ENCODE data around the gene TSC22D2. TPM values are rescaled to one million over a fixed set of nuclear protein-coding genes. Genes with fewer than 3 reads are reported as not detected.

TSC22D2 gene
- total RNA-seq, 1 donor from 2014 or later = 116 TPM

DNA sequence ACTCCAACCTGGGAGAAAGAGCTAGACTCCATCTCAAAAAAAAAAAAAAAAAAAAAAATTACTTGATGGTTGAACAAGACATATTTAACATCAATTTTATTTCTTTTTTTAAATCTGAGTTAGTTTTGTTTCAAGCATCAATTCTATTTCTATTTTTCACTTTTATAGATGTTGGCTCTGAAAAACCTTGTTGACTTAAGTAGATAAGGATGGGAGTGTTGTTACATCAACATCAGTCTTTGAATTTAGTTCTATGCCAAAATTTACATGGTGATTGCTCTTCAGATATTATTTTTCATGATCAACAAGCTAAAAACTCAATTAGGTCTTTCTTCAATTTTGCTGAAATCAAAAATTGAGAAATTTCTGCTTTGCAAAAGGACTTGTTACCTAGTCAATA, 71.3 kb downstream of the TSC22D2 start:
- TF ChIP-seq EZH2 (IDR thresholded peaks at IDR 0.05; ENCODE audit: insufficient read depth, low read length) = no peak
- TF ChIP-seq, protein P1, sequence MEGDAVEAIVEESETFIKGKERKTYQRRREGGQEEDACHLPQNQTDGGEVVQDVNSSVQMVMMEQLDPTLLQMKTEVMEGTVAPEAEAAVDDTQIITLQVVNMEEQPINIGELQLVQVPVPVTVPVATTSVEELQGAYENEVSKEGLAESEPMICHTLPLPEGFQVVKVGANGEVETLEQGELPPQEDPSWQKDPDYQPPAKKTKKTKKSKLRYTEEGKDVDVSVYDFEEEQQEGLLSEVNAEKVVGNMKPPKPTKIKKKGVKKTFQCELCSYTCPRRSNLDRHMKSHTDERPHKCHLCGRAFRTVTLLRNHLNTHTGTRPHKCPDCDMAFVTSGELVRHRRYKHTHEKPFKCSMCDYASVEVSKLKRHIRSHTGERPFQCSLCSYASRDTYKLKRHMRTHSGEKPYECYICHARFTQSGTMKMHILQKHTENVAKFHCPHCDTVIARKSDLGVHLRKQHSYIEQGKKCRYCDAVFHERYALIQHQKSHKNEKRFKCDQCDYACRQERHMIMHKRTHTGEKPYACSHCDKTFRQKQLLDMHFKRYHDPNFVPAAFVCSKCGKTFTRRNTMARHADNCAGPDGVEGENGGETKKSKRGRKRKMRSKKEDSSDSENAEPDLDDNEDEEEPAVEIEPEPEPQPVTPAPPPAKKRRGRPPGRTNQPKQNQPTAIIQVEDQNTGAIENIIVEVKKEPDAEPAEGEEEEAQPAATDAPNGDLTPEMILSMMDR (IDR thresholded peaks at IDR 0.05; ENCODE audit: insufficient read depth, low read depth, low read length) = no peak
- DNase-seq (ENCODE audit: low read depth) (no peak), FAIRE-seq (no peak)
- Histone ChIP-seq H3K27me3 (ENCODE audit: insufficient read depth, low read length) (no peaks in the 10 kb centered on the region), H3K27ac (ENCODE audit: low read depth, low read length) (no peak overlapping the region), H3K4me3 (ENCODE audit: insufficient read depth, low read depth, low read length) (no peak overlapping the region), H3K4me2 (ENCODE audit: low read length) (no peak overlapping the region), H4K20me1 (ENCODE audit: insufficient read depth, low read length) (no peaks in the 10 kb centered on the region), H3K4me1 (ENCODE audit: insufficient read depth, low read length) (no peaks in the 10 kb centered on the region), H3K79me2 (ENCODE audit: insufficient read depth, low read length) (no peaks in the 10 kb centered on the region), H2AFZ (ENCODE audit: low read depth, low read length) (no peak overlapping the region), H3K9me3 (ENCODE audit: insufficient read depth, low read depth, low read length) (no peaks in the 10 kb centered on the region), H3K36me3 (ENCODE audit: insufficient read depth, low read length) (no peaks in the 10 kb centered on the region), H3K9ac (ENCODE audit: low read length) (no peak overlapping the region)
- Mint-ChIP-seq H3K9me3 (ENCODE audit: unreplicated experiment) (peaks cover 9% of the 10 kb centered on the region), H3K36me3 (ENCODE audit: low read depth, unreplicated experiment) (peaks cover 22% of the 10 kb centered on the region), H3K4me1 (ENCODE audit: low read depth, unreplicated experiment) (no peaks in the 10 kb centered on the region), H3K27ac (ENCODE audit: unreplicated experiment) (no peak overlapping the region), H3K27me3 (ENCODE audit: low read depth, unreplicated experiment) (no peaks in the 10 kb centered on the region), H3K4me3 (ENCODE audit: unreplicated experiment) (no peak overlapping the region)

DNA sequence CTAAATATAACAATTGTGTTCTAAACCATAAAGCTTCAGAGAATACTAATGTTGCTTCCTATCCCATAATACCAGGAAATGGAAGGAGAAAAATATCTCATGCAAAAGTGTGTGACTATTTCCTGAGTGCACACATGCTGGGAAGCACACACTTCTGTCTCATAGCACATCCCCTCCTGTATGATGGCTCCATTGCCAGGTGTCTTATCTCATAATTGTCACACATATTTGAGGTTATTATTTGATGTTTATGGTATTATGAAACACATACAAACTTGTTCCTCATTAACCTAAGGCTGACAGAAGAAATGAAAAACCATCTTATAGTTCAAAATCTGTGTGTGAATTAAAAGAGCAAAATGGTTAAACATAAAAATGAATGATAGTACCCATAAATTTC, 72.8 kb downstream of the TSC22D2 start:
- H3K27ac ChIP-seq (ENCODE audit: low read depth, low read length) = no peak overlapping the region
- H3K27me3 ChIP-seq (ENCODE audit: insufficient read depth, low read length) = no peaks in the 10 kb centered on the region
- no peaks in the 10 kb centered on the region for H3K4me1 Mint-ChIP-seq (ENCODE audit: low read depth, unreplicated experiment)
- H3K36me3 ChIP-seq (ENCODE audit: insufficient read depth, low read length) = no peaks in the 10 kb centered on the region
- no peak overlapping the region for H3K9ac ChIP-seq (ENCODE audit: low read length)
- H3K27ac Mint-ChIP-seq (ENCODE audit: unreplicated experiment) = no peak overlapping the region
- H3K79me2 ChIP-seq (ENCODE audit: insufficient read depth, low read length) = no peaks in the 10 kb centered on the region
- no peaks in the 10 kb centered on the region for H3K4me1 ChIP-seq (ENCODE audit: insufficient read depth, low read length)
- no peaks in the 10 kb centered on the region for H3K9me3 ChIP-seq (ENCODE audit: insufficient read depth, low read depth, low read length)
- no peak overlapping the region for H2AFZ ChIP-seq (ENCODE audit: low read depth, low read length)
- TF ChIP-seq, protein P1 (IDR thresholded peaks at IDR 0.05; ENCODE audit: insufficient read depth, low read depth, low read length) = no peak
- TF ChIP-seq EZH2 (IDR thresholded peaks at IDR 0.05; ENCODE audit: insufficient read depth, low read length) = no peak
- no peak for DNase-seq (ENCODE audit: low read depth)
- H4K20me1 ChIP-seq (ENCODE audit: insufficient read depth, low read length) = no peaks in the 10 kb centered on the region
- H3K4me3 ChIP-seq (ENCODE audit: insufficient read depth, low read depth, low read length) = no peak overlapping the region
- no peak overlapping the region for H3K4me2 ChIP-seq (ENCODE audit: low read length)
- H3K27me3 Mint-ChIP-seq (ENCODE audit: low read depth, unreplicated experiment) = no peaks in the 10 kb centered on the region
- peaks cover 16% of the 10 kb centered on the region for H3K9me3 Mint-ChIP-seq (ENCODE audit: unreplicated experiment)
- H3K4me3 Mint-ChIP-seq (ENCODE audit: unreplicated experiment) = no peak overlapping the region
- peaks cover 22% of the 10 kb centered on the region for H3K36me3 Mint-ChIP-seq (ENCODE audit: low read depth, unreplicated experiment)
- FAIRE-seq = no peak

DNA sequence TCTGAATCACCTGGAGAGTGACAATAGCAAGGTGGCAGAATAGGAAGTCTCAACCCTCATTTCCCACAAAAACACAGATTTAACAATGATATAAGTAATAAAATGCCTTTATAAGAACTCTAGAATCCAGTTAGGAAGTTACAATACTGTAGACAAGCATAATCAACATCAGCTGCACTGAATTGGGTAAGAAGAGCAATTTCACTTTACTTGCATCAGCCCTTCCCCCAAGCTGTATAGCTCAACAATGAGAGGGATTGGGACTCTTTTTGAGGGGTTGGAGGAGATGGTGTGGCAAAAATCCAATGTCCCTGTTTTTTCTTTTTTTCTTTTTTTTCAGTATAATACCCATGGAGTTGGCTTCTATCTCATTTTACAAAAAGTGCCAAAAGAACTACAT, 75.1 kb downstream of the TSC22D2 start:
- H3K4me2 ChIP-seq (ENCODE audit: low read length) = no peak overlapping the region
- no peak overlapping the region for H3K4me3 ChIP-seq (ENCODE audit: insufficient read depth, low read depth, low read length)
- DNase-seq (ENCODE audit: low read depth) (no peak), FAIRE-seq (no peak)
- Mint-ChIP-seq H3K27me3 (ENCODE audit: low read depth, unreplicated experiment) (no peaks in the 10 kb centered on the region), H3K27ac (ENCODE audit: unreplicated experiment) (no peak overlapping the region), H3K4me1 (ENCODE audit: low read depth, unreplicated experiment) (no peaks in the 10 kb centered on the region), H3K4me3 (ENCODE audit: unreplicated experiment) (no peak overlapping the region), H3K9me3 (ENCODE audit: unreplicated experiment) (peaks cover 18% of the 10 kb centered on the region), H3K36me3 (ENCODE audit: low read depth, unreplicated experiment) (peaks cover 14% of the 10 kb centered on the region)
- no peaks in the 10 kb centered on the region for H3K4me1 ChIP-seq (ENCODE audit: insufficient read depth, low read length)
- no peak overlapping the region for H3K27ac ChIP-seq (ENCODE audit: low read depth, low read length)
- H3K79me2 ChIP-seq (ENCODE audit: insufficient read depth, low read length) = no peaks in the 10 kb centered on the region
- H4K20me1 ChIP-seq (ENCODE audit: insufficient read depth, low read length) = no peaks in the 10 kb centered on the region
- H3K9ac ChIP-seq (ENCODE audit: low read length) = no peak overlapping the region
- no peak overlapping the region for H2AFZ ChIP-seq (ENCODE audit: low read depth, low read length)
- no peaks in the 10 kb centered on the region for H3K36me3 ChIP-seq (ENCODE audit: insufficient read depth, low read length)
- H3K27me3 ChIP-seq (ENCODE audit: insufficient read depth, low read length) = no peaks in the 10 kb centered on the region
- TF ChIP-seq, protein P1 (IDR thresholded peaks at IDR 0.05; ENCODE audit: insufficient read depth, low read depth, low read length) = no peak
- no peak for TF ChIP-seq EZH2 (IDR thresholded peaks at IDR 0.05; ENCODE audit: insufficient read depth, low read length)
- H3K9me3 ChIP-seq (ENCODE audit: insufficient read depth, low read depth, low read length) = no peaks in the 10 kb centered on the region
